ENCODE results near the gene RABAC1. TPM values are rescaled to one million over a fixed set of nuclear protein-coding genes. Genes with fewer than 3 reads are reported as not detected.

The RABAC1 gene
- total and polyA plus RNA-seq, 9 of the 15 experiments (the other 6 are each of a cell fraction or from before 2014, with no cell fraction given): 2.4 to 28.1 (median 9.3) TPM

DNA sequence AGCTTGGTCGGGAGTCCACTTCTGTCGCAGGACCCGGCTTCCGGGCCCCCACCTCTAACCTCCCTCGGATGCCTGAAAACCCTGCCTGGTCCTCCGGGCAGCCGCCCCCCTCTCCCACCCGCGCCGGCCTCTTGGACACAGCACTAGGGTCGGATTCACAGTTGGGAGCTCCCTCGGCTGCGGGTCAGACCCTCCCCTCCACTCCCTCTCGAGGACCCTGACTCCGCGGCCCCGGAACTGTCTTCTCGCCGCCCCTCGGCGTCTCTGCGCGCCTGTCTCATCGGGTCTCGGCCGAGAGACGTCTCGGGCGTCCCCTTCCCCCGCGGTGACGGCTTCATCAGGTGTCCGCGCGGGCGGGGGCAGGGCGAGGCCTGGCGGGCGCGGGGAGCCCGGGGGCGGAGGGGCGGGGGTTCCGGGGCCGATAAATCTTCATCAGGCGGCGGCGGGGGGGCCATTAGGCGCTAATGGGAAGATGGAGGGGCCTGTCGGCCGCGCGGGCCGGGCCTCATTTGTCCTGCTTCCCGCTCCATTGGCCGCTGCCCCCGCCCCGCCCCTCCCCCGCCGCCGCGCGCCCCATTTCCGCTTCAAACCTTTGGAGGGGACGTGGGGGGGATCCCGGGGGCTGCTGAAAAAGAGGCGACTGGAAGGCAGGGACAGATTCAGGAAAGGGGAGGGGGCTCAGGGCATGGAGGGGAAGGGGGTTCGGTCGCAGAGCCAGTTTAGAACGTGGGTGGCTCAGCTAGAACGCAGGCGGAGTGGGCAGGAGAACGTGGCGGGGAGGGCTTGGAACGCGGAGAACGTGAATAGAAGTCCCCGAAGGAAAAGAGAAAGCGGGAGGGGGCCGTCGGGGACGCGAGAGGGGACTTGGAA lies 19.0 kb downstream of the RABAC1 start (continued):
- no peak for TF ChIP-seq ESRRB (CRISPR knock-in tag; IDR thresholded peaks at IDR 0.05; ENCODE audit: borderline replicate concordance)
- TF ChIP-seq ARID3B (CRISPR knock-in tag; IDR thresholded peaks at IDR 0.05; ENCODE audit: borderline replicate concordance): no peak
- peak; percentile 19; the same call in 1 of the 2 replicates for TF ChIP-seq CREB1 (IDR thresholded peaks at IDR 0.05)
- 0 out of 2 replicates have a peak, but pooled peaks have one; percentile 27 for TF ChIP-seq CREB1 (CRISPR knock-in tag; IDR thresholded peaks at IDR 0.05)
- peak; percentile 72 for TF ChIP-seq EGR1 (conservative IDR thresholded peaks at IDR 0.05)
- TF ChIP-seq SMAD4 (CRISPR knock-in tag; conservative IDR thresholded peaks at IDR 0.05): no peak
- TF ChIP-seq ADNP (tag; IDR thresholded peaks at IDR 0.05): no peak
- TF ChIP-seq, protein P1, sequence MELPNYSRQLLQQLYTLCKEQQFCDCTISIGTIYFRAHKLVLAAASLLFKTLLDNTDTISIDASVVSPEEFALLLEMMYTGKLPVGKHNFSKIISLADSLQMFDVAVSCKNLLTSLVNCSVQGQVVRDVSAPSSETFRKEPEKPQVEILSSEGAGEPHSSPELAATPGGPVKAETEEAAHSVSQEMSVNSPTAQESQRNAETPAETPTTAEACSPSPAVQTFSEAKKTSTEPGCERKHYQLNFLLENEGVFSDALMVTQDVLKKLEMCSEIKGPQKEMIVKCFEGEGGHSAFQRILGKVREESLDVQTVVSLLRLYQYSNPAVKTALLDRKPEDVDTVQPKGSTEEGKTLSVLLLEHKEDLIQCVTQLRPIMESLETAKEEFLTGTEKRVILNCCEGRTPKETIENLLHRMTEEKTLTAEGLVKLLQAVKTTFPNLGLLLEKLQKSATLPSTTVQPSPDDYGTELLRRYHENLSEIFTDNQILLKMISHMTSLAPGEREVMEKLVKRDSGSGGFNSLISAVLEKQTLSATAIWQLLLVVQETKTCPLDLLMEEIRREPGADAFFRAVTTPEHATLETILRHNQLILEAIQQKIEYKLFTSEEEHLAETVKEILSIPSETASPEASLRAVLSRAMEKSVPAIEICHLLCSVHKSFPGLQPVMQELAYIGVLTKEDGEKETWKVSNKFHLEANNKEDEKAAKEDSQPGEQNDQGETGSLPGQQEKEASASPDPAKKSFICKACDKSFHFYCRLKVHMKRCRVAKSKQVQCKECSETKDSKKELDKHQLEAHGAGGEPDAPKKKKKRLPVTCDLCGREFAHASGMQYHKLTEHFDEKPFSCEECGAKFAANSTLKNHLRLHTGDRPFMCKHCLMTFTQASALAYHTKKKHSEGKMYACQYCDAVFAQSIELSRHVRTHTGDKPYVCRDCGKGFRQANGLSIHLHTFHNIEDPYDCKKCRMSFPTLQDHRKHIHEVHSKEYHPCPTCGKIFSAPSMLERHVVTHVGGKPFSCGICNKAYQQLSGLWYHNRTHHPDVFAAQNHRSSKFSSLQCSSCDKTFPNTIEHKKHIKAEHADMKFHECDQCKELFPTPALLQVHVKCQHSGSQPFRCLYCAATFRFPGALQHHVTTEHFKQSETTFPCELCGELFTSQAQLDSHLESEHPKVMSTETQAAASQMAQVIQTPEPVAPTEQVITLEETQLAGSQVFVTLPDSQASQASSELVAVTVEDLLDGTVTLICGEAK (IDR thresholded peaks at IDR 0.05): peak; percentile 29; the same call in 1 of the 2 replicates
- TF ChIP-seq, protein P1 (CRISPR knock-in tag; IDR thresholded peaks at IDR 0.05): no peak
- no peak for TF ChIP-seq ZNF830 (CRISPR knock-in tag; IDR thresholded peaks at IDR 0.05)
- no peak for TF ChIP-seq GTF3C2 (IDR thresholded peaks at IDR 0.05; ENCODE audit: borderline replicate concordance, extremely low read depth, insufficient read length)
